ENCODE measurements around the gene SHISA6.

DNA sequence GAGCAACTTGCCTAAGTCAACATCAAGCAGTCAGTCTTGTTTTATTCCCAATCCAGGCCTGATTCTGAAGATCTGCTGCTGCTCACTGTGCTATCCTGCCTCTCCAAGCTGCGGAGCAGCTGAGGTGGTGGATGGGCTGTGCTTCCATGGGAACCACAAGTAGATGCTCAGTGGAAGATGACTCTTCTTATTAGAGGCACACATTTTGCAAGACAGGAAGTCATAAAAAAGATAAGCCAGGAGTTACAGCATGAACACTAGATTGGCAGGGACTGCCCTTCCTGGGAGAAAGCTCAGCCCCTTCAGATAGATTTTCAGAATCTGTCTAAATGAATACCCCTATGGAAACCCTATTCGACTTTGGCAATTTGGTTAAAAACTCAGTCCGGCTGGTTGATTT, 143.1 kb downstream of the SHISA6 start:
- TF ChIP-seq, protein P1, sequence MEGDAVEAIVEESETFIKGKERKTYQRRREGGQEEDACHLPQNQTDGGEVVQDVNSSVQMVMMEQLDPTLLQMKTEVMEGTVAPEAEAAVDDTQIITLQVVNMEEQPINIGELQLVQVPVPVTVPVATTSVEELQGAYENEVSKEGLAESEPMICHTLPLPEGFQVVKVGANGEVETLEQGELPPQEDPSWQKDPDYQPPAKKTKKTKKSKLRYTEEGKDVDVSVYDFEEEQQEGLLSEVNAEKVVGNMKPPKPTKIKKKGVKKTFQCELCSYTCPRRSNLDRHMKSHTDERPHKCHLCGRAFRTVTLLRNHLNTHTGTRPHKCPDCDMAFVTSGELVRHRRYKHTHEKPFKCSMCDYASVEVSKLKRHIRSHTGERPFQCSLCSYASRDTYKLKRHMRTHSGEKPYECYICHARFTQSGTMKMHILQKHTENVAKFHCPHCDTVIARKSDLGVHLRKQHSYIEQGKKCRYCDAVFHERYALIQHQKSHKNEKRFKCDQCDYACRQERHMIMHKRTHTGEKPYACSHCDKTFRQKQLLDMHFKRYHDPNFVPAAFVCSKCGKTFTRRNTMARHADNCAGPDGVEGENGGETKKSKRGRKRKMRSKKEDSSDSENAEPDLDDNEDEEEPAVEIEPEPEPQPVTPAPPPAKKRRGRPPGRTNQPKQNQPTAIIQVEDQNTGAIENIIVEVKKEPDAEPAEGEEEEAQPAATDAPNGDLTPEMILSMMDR (IDR thresholded peaks at IDR 0.05) = no peak
- no peak for TF ChIP-seq POLR2AphosphoS5 (IDR thresholded peaks at IDR 0.05)
- no peak for TF ChIP-seq POLR2A (IDR thresholded peaks at IDR 0.05)
